ENCODE measurements around the gene TTC16. TPM values are rescaled to one million over a fixed set of nuclear protein-coding genes. Genes with fewer than 3 reads are reported as not detected.

TTC16 gene
- total RNA-seq, 6 experiments from 2014 or later: 0.05 to 0.12 TPM; not detected in 4

DNA sequence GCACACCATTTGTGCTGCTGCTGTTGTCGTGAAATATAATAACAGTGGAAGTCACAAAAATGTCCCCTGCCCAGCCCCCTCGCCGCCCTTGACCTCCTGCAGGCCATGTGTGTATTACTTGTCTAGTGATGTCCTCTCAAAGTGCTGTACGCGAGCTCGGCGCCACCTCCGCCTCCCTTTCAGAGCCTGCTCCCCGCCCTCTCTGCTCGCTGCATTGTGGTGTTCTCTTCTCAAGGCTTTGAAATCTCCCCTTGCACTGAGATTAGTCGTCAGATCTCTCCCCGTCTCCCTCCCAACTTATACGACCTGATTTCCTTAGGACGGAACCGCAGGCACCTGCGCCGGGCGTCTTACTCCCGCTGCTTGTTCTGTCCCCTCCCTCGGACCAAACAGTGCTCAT lies 23.8 kb upstream of the TTC16 start:
- no peaks in the 10 kb centered on the region for H3K27me3 ChIP-seq
- intact Hi-C loops (cut with DNase I): no loop called here
- no peak overlapping the region for H3K27ac ChIP-seq
- no peak for TF ChIP-seq POLR2A (IDR thresholded peaks at IDR 0.05)
- no peaks in the 10 kb centered on the region for H3K9me3 ChIP-seq
- no peak overlapping the region for H3K4me3 ChIP-seq
- no peaks in the 10 kb centered on the region for H3K4me1 ChIP-seq
- ATAC-seq (no peak), DNase-seq (no peak)
- no peaks in the 10 kb centered on the region for H3K36me3 ChIP-seq
- 78% methylated on average over 14 of the region's 20 CpGs for whole genome bisulfite sequencing (ENCODE audit: insufficient coverage, low coverage, low lambda C conversion rate, missing lambda C conversion rate)

DNA sequence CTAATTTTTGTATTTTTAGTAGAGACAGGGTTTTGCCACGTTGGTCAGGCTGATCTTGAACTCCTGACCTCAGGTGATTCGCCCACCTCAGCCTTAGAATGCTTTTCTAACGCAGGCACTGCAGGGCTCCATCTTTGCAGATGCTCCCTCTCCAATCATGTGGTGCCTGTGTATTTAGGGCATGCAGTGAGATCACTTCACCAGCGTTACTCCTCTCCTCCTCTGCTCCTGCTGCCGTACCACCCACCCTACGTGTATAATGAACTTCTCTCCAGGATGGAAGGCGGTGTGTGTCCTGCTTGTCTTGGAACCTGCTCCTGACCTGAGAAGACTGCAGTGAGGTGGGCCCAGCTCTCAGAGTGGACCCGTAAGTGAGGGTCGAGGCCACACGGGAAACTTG lies 22.7 kb upstream of the TTC16 start:
- Histone ChIP-seq H3K9me3 (no peaks in the 10 kb centered on the region), H3K4me3 (no peak overlapping the region), H3K27ac (no peak overlapping the region), H3K4me1 (no peaks in the 10 kb centered on the region), H3K27me3 (no peaks in the 10 kb centered on the region), H3K36me3 (no peaks in the 10 kb centered on the region)
- ATAC-seq (no peak), DNase-seq (no peak)
- no peak for TF ChIP-seq POLR2A (IDR thresholded peaks at IDR 0.05)
- TF ChIP-seq, protein P1, sequence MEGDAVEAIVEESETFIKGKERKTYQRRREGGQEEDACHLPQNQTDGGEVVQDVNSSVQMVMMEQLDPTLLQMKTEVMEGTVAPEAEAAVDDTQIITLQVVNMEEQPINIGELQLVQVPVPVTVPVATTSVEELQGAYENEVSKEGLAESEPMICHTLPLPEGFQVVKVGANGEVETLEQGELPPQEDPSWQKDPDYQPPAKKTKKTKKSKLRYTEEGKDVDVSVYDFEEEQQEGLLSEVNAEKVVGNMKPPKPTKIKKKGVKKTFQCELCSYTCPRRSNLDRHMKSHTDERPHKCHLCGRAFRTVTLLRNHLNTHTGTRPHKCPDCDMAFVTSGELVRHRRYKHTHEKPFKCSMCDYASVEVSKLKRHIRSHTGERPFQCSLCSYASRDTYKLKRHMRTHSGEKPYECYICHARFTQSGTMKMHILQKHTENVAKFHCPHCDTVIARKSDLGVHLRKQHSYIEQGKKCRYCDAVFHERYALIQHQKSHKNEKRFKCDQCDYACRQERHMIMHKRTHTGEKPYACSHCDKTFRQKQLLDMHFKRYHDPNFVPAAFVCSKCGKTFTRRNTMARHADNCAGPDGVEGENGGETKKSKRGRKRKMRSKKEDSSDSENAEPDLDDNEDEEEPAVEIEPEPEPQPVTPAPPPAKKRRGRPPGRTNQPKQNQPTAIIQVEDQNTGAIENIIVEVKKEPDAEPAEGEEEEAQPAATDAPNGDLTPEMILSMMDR (IDR thresholded peaks at IDR 0.05): no peak
- 90% methylated on average over 4 of the region's 10 CpGs for WGBS (ENCODE audit: insufficient coverage, low coverage, low lambda C conversion rate, missing lambda C conversion rate)
- intact Hi-C loops (cut with DNase I): no loop called here

DNA sequence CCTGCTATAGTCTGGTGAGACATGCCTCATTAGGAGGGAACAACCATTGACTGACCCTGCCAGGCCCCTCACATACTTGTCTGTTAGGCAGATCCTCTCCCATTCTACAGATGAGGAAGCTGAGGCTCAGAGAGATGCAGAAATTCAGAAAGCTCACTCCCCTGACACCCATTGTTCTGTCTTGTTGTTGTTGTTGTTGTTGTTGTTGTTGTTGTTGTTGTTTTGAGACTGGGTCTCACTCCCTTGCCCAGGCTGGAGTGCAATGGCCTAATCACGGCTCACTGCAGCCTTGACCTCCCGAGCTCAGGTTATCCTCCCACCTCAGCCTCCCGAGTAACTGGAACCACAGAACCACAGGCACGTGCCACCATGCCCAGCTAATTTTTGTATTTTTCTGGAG lies 22.2 kb upstream of the TTC16 start:
- DNase-seq: no peak
- Histone ChIP-seq H3K4me3 (no peak overlapping the region), H3K36me3 (no peaks in the 10 kb centered on the region), H3K27ac (no peak overlapping the region), H3K9me3 (no peaks in the 10 kb centered on the region), H3K4me1 (no peaks in the 10 kb centered on the region), H3K27me3 (no peaks in the 10 kb centered on the region)
- intact Hi-C loops (cut with DNase I): no loop called here
- no CpG with 5 or more reads among the region's 4 CpGs for WGBS (ENCODE audit: insufficient coverage, low coverage, low lambda C conversion rate, missing lambda C conversion rate)
- ATAC-seq: no peak
- TF ChIP-seq, protein P1 (IDR thresholded peaks at IDR 0.05): no peak
- TF ChIP-seq POLR2A (IDR thresholded peaks at IDR 0.05): no peak

DNA sequence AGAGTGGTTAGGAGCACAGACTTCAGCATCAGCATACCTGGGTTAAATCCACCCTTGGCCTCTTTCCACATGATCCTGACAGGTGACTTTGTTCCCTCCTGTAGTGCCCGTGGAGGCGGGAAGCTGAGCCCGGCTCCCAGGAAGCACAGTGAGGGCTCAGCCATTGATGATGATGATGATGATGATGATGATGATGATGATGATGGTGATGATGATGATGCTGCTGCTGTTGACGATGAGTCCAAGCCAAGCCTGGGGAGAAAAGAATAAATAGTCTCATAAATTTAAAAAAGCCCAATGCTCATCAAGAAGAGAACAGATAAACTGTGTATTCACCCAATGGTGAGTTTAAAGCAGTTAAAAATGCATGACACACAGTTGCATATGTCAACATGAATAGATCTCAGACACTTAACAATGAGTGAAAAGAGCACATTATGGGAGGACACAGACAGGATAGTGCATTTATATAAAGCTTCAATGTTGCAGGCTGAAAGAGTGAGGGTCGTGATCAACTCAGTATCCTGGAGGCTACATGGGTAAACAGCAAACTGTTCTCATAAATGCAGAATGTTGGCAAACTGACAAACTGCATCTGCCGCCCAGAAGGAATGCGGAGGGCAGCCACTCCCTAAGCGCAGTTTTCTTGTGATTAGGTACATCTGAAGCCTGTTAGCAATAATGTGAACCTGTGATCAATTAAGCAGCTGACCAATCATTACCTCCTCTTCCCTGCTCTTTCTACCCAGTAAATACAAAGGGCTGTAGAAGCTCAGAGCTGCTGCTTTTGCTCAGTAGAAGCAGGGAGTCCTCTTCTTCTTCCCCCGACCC lies 20.8 kb upstream of the TTC16 start:
- TF ChIP-seq, protein P1 (IDR thresholded peaks at IDR 0.05): no peak
- TF ChIP-seq POLR2A (IDR thresholded peaks at IDR 0.05): no peak
- DNase-seq (no peak), ATAC-seq (no peak)
- Histone ChIP-seq H3K27ac (no peak overlapping the region), H3K9me3 (no peaks in the 10 kb centered on the region), H3K4me1 (no peaks in the 10 kb centered on the region), H3K27me3 (no peaks in the 10 kb centered on the region), H3K36me3 (no peaks in the 10 kb centered on the region), H3K4me3 (no peak overlapping the region)
- intact Hi-C loops (cut with DNase I): no loop called here
- WGBS (ENCODE audit: insufficient coverage, low coverage, low lambda C conversion rate, missing lambda C conversion rate): 69% methylated on average over 6 of the region's 9 CpGs

- ATAC-seq (no peak), DNase-seq (no peak)
- Histone ChIP-seq H3K9me3 (no peaks in the 10 kb centered on the region), H3K36me3 (no peaks in the 10 kb centered on the region), H3K27ac (no peak overlapping the region), H3K27me3 (no peaks in the 10 kb centered on the region), H3K4me1 (no peaks in the 10 kb centered on the region), H3K4me3 (no peak overlapping the region)
- TF ChIP-seq, protein P1 (IDR thresholded peaks at IDR 0.05): no peak
- TF ChIP-seq POLR2A (IDR thresholded peaks at IDR 0.05): no peak
- WGBS (ENCODE audit: insufficient coverage, low coverage, low lambda C conversion rate, missing lambda C conversion rate): 74% methylated on average over 4 of the region's 5 CpGs
- intact Hi-C loops (cut with DNase I): no loop called here
Observed at GRCh38 chr9:127697575-127697974, 18.3 kb upstream of the TTC16 start.
